ENCODE measurements around the gene ARHGEF18. TPM values are rescaled to one million over a fixed set of nuclear protein-coding genes. Genes with fewer than 3 reads are reported as not detected.
A peak's percentile ranks its signal among the peaks of the same experiment; 100 is the strongest.

Gene ARHGEF18
- total RNA-seq, 4 donors from 2014 or later = 19.9 to 58.5 (median 31.9) TPM

- DNase-seq (ENCODE audit: low spot score in 2 of 2) = no peak
- Histone ChIP-seq H3K36me3 (no peaks in the 10 kb centered on the region), H3K27me3 (no peaks in the 10 kb centered on the region), H3K9me3 (peaks cover 0 to 10% (median 0%) of the 10 kb centered on the region in 4 donors), H3K4me1 (peaks cover 0 to 7% (median 0%) of the 10 kb centered on the region in 4 donors), H3K27ac (no peak overlapping the region), H3K4me3 (no peak overlapping the region)
- TF ChIP-seq CTCF (IDR thresholded peaks at IDR 0.05) (peak in 1 of 5 experiments; percentile 19), EP300 (IDR thresholded peaks at IDR 0.05) (no peak)
- 93 to 95% methylated on average over 4 of the region's 4 CpGs for whole genome bisulfite sequencing, 2 donors
Measured at GRCh38 chr19:7328647-7329046, 20.1 kb upstream of the ARHGEF18 start.

DNA sequence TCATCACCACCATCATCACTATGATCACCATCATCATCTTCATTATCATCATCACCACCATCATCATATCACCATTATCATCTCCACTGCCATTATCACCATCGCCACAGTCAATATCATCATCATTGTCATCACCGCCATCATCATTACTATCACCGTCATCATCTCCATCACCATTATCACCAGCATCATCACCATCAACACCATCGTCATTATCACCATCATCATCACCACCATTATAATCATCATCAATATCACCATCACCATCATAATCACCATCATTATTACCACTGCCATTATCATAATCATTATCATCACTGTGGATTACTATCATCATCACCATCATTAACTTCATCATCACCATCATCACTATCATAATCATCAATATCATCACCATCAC lies 17.3 kb upstream of the ARHGEF18 start:
- Histone ChIP-seq H3K27ac (no peak overlapping the region), H3K4me1 (peaks cover 0 to 10% (median 2%) of the 10 kb centered on the region in 4 donors), H3K4me3 (no peak overlapping the region), H3K9me3 (no peaks in the 10 kb centered on the region), H3K36me3 (no peaks in the 10 kb centered on the region), H3K27me3 (no peaks in the 10 kb centered on the region)
- no peak for TF ChIP-seq POLR2A (IDR thresholded peaks at IDR 0.05)
- TF ChIP-seq CTCF (IDR thresholded peaks at IDR 0.05) = no peak
- no peak for TF ChIP-seq EP300 (IDR thresholded peaks at IDR 0.05)
- 92 to 94% methylated on average over 4 of the region's 4 CpGs for WGBS, 2 donors
- DNase-seq (ENCODE audit: low spot score in 2 of 2) = no peak

DNA sequence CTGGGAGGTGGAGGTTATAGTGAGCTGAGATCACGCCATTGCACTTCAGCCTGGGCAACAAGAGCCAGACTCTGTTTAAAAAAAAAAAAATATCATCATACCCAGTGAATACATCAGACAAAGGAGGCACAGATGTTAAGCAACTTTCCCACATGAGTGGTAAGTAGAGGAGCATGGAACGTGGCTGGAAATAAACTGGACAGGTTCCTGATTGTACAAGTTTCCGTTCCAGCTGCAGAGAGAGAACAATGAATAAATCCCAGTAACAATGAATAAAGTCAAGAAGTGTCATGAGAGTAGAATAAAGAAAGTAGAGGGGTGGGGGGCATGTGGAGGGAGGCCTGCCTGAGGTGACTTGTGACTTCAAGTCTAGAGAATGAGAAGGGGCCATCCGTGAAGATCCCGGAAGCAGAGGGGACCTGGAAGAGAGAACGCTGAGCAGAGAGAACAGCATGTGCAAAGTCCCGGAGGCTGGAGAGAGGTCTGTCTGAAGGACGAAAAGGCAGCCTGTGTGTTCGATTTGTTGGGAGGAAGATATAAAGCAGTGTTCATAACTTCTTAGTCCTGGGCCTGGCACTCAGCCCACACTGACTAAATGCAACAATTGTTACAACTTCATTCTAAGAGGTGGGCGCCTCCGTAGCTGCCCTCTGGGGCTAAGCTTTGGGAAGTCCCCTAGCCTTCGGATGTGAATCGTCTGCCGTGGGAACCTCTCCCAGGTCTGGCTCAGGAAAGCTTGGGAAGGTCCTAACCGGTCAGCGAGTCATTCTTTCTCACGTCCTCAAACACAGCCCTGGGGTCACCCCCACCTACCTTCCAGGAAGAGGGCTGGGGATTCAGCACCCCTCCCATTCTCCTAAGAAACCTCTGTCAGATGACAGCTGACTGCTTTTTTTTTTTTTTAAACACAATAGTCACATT lies 15.3 kb upstream of the ARHGEF18 start:
- no peak for DNase-seq (ENCODE audit: low spot score in 2 of 2)
- Histone ChIP-seq H3K36me3 (no peaks in the 10 kb centered on the region), H3K27ac (no peak overlapping the region), H3K9me3 (no peaks in the 10 kb centered on the region), H3K27me3 (no peaks in the 10 kb centered on the region), H3K4me3 (no peak overlapping the region), H3K4me1 (peaks cover 0 to 11% (median 4%) of the 10 kb centered on the region in 4 donors)
- 21 to 26% methylated on average over 17 of the region's 17 CpGs for WGBS, 2 donors
- TF ChIP-seq CTCF (IDR thresholded peaks at IDR 0.05) (no peak), POLR2A (IDR thresholded peaks at IDR 0.05) (no peak), EP300 (IDR thresholded peaks at IDR 0.05) (no peak)

- H3K4me3 ChIP-seq = no peak overlapping the region
- no peak for DNase-seq (ENCODE audit: low spot score in 2 of 2)
- TF ChIP-seq EP300 (IDR thresholded peaks at IDR 0.05) = no peak
- TF ChIP-seq CTCF (IDR thresholded peaks at IDR 0.05) = no peak
- TF ChIP-seq POLR2A (IDR thresholded peaks at IDR 0.05) = no peak
- no peaks in the 10 kb centered on the region for H3K9me3 ChIP-seq
- peak overlapping the region in 1 of 4 donors; percentile 60 for H3K27ac ChIP-seq
- peaks cover 0 to 17% (median 4%) of the 10 kb centered on the region in 4 donors for H3K4me1 ChIP-seq
- no peaks in the 10 kb centered on the region for H3K36me3 ChIP-seq
- 79 to 80% methylated on average over 9 of the region's 9 CpGs for WGBS, 2 donors
- H3K27me3 ChIP-seq = no peaks in the 10 kb centered on the region
Measured at GRCh38 chr19:7336321-7336973, 12.3 kb upstream of the ARHGEF18 start.
